ENCODE measurements around the gene LAMA1.
A peak's percentile ranks its signal among the peaks of the same experiment; 100 is the strongest.

- TF ChIP-seq POLR2AphosphoS5 (IDR thresholded peaks at IDR 0.05) (peak in 1 of 2 donors; percentile 40), POLR2A (IDR thresholded peaks at IDR 0.05) (no peak)
Measured at GRCh38 chr18:6997808-6998207, 119.8 kb downstream of the LAMA1 start.
